HFFc6 (cell line): ENCODE measurements around the gene FGD6. TPM values are rescaled to one million over a fixed set of nuclear protein-coding genes. Genes with fewer than 3 reads are reported as not detected.
A peak's percentile ranks its signal among the peaks of the same experiment; 100 is the strongest.

Experiments used
- DNase-seq: peaks from one replicate; pipeline ENCODE4 v3.0.0-alpha.2; 2018
- H3K27ac Mint-ChIP-seq: 2 replicates; pipeline ENCODE4 v1.8.0; 2020; ENCODE audit warnings: mild to moderate bottlenecking, mixed read lengths
- H3K27me3 Mint-ChIP-seq: 2 replicates; pipeline ENCODE4 v1.8.0; 2021; ENCODE audit warnings: mild to moderate bottlenecking, moderate library complexity, mixed read lengths; ENCODE audit not compliant: insufficient read depth
- H3K36me3 Mint-ChIP-seq: 2 replicates; pipeline ENCODE4 v1.8.0; 2021; ENCODE audit warnings: low read depth, mixed read lengths
- H3K4me1 Mint-ChIP-seq: 2 replicates; pipeline ENCODE4 v1.8.0; 2020; ENCODE audit warnings: low read depth, mixed read lengths
- H3K4me3 Mint-ChIP-seq: 2 replicates; pipeline ENCODE4 v1.8.0; 2020; ENCODE audit warnings: mild to moderate bottlenecking, moderate library complexity, mixed read lengths
- H3K9me3 Mint-ChIP-seq: 2 replicates; pipeline ENCODE4 v1.8.0; 2020; ENCODE audit warnings: mild to moderate bottlenecking, mixed read lengths
- total RNA-seq, 6 experiments: library from RNA; stranded (reverse); fragmentation: NEBNext Ultra II Directional; extraction: Animal tissue kit (Norgen Biotek cat#: 25700); gene quantifications; 2 replicates in 1 of 6; 3 replicates in 5 of 6; pipeline ENCODE4 v1.2.3, GENCODE V29; 2021
- TF ChIP-seq, protein P1 (sequence below): fragments of 200-600 bp; sonication (generic); IDR thresholded peaks from 2 replicates; pipeline ENCODE4 v1.5.0; 2021; ENCODE audit warnings: antibody characterized with exemption, mild to moderate bottlenecking

The FGD6 gene
- total RNA-seq, 6 experiments from 2014 or later = 5.5 to 6.6 (median 6.0) TPM

DNA sequence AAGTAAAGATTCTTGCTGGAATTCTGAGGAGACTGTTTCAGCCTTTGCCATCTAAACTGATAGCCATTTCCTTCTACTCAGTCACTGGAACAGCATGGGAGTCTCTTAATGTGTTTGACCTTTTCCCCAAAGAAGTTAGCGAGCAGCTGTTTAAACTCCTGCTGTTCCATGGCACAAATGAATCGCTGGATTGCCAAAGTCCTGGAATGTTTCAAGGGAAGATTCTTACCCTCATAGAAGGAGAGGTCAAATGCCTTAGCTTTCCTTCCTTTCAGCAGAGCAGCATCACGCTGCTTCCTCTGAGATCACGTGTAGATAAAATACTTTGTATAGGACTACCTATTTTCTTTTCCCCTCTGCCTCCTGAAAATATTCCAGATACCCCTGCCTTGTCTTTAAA lies 133.3 kb downstream of the FGD6 start:
- Mint-ChIP-seq H3K27ac (peak overlapping the region; percentile 63), H3K4me1 (peaks cover 17% of the 10 kb centered on the region), H3K27me3 (no peaks in the 10 kb centered on the region), H3K9me3 (no peaks in the 10 kb centered on the region), H3K4me3 (no peak overlapping the region; the same call in 1 of the 2 replicates), H3K36me3 (no peaks in the 10 kb centered on the region)
- TF ChIP-seq, protein P1, sequence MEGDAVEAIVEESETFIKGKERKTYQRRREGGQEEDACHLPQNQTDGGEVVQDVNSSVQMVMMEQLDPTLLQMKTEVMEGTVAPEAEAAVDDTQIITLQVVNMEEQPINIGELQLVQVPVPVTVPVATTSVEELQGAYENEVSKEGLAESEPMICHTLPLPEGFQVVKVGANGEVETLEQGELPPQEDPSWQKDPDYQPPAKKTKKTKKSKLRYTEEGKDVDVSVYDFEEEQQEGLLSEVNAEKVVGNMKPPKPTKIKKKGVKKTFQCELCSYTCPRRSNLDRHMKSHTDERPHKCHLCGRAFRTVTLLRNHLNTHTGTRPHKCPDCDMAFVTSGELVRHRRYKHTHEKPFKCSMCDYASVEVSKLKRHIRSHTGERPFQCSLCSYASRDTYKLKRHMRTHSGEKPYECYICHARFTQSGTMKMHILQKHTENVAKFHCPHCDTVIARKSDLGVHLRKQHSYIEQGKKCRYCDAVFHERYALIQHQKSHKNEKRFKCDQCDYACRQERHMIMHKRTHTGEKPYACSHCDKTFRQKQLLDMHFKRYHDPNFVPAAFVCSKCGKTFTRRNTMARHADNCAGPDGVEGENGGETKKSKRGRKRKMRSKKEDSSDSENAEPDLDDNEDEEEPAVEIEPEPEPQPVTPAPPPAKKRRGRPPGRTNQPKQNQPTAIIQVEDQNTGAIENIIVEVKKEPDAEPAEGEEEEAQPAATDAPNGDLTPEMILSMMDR = no peak
- DNase-seq = peak; percentile 48

DNA sequence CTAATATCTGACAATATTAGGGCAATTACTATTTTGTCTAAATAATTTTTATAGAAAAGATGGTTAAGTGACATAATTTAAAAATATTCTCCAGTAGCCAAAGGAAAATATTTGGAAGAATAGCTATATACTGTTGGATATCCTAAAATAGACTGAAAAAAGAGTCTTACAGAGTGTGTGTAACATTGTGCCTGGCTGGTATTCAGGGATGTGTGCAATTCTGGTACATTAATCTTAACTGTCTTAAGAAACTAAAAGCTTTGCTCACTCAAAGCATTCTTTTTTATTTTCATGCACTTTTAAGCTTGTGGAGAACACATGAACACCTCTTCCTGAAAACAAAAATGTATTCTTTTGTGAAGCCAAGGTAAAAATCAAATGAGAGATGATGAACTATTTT lies 133.8 kb downstream of the FGD6 start:
- H3K4me1 Mint-ChIP-seq = peaks cover 17% of the 10 kb centered on the region
- peak; percentile 1 for DNase-seq
- no peaks in the 10 kb centered on the region for H3K36me3 Mint-ChIP-seq
- no peaks in the 10 kb centered on the region for H3K9me3 Mint-ChIP-seq
- H3K27ac Mint-ChIP-seq = peak overlapping the region; percentile 63; the same call in 1 of the 2 replicates
- no peak overlapping the region; the same call in 1 of the 2 replicates for H3K4me3 Mint-ChIP-seq
- H3K27me3 Mint-ChIP-seq = no peaks in the 10 kb centered on the region
- TF ChIP-seq, protein P1 = no peak

DNA sequence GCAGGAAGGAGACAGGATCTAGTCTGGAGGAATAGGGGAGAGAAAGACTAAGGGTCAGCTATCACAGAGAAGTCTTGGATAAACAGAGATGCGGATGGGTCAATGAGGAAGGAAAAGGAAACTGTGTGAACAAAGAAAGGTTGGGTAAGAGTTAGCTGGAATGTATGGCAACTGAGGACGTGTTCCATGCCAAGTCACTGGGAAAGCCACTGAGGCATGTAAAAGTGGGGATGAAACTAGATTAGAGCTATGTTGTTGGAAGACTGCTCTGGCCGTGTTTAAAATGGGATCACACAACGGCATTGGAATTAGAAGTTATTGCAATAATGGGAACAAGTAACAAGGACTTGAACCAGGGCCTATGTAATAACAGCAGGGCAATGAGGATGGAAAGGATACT lies 139.9 kb downstream of the FGD6 start:
- no peaks in the 10 kb centered on the region; the same call in 1 of the 2 replicates for H3K27me3 Mint-ChIP-seq
- no peak overlapping the region for H3K4me3 Mint-ChIP-seq
- H3K27ac Mint-ChIP-seq = no peak overlapping the region
- TF ChIP-seq, protein P1 = no peak
- DNase-seq = no peak
- H3K9me3 Mint-ChIP-seq = no peaks in the 10 kb centered on the region
- H3K4me1 Mint-ChIP-seq = peaks cover 7% of the 10 kb centered on the region; the same call in 1 of the 2 replicates
- H3K36me3 Mint-ChIP-seq = peaks cover 4% of the 10 kb centered on the region; the same call in 1 of the 2 replicates

DNA sequence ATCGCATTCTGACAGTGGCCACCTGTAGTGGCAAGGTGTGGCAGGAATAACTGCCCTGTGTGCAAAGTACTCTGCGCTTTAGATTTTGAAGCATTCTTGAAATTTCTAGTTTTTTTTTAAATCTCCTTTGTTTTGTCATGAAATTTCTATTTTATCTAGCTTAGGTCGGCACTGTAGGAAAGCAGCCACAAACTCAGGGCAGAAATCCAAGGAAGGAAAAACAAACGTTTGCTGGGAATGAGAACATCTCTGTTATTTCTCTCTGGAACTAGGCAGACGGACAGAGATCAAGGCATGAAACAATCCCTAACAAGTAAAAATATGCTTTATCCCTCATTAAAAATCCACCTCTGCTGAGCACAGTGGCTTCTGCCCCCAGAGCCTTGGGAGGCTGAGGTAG lies 142.5 kb downstream of the FGD6 start:
- H3K4me3 Mint-ChIP-seq = no peak overlapping the region

DNA sequence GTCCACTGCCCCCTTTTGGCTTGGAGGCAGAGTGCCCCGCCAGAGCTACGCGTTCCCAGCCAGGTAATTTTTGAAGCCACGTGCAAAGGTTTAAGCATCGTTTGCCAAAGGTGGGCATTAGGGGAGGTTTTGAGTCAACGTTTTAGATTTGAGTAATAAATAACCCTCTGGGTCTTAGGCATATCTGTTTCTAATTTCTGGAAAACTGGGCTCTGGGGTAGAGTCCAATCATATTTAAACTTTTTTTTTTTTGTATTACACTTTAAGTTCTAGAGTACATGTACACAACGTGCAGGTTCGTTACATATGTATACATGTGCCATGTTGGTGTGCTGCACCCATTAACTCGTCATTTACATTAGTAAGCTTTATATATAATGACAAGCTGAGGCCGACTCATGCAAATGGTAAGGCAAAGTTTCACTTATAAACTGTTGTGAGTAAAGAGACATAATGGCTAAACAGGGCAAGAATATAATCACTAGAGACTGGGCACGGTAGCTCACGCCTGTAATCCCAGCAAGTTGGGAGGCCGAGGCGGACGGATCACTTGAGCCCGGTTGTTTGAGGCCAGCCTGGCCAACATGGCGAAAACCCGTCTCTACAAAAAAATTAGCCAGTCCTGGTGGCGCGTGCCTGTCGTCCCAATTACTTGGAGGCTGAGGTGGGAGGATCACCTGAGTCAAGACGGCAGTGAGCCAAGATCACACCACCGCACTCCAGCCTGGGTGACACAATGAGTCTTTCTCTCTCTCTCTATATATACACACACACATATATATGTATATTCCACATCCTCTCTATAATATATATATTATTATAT lies 143.4 kb downstream of the FGD6 start:
- Mint-ChIP-seq H3K27ac (peak overlapping the region; percentile 92), H3K9me3 (no peaks in the 10 kb centered on the region), H3K36me3 (peaks cover 4% of the 10 kb centered on the region; the same call in 1 of the 2 replicates), H3K27me3 (no peaks in the 10 kb centered on the region; the same call in 1 of the 2 replicates), H3K4me1 (peaks cover 7% of the 10 kb centered on the region; the same call in 1 of the 2 replicates), H3K4me3 (peak overlapping the region; percentile 98)
- TF ChIP-seq, protein P1 = peak; percentile 83
- DNase-seq = no peak

More for the DNA sequence above, 142.5 kb downstream of the FGD6 start:
- peaks cover 7% of the 10 kb centered on the region; the same call in 1 of the 2 replicates for H3K4me1 Mint-ChIP-seq
- peaks cover 4% of the 10 kb centered on the region; the same call in 1 of the 2 replicates for H3K36me3 Mint-ChIP-seq
- H3K27ac Mint-ChIP-seq = no peak overlapping the region
- TF ChIP-seq, protein P1 = no peak
- no peak for DNase-seq
- H3K27me3 Mint-ChIP-seq = no peaks in the 10 kb centered on the region; the same call in 1 of the 2 replicates
- no peaks in the 10 kb centered on the region for H3K9me3 Mint-ChIP-seq
